H9 (cell line): ENCODE data around the gene TAF4. TPM values are rescaled to one million over a fixed set of nuclear protein-coding genes. Genes with fewer than 3 reads are reported as not detected.

Experiments
- DNase-seq: peaks from one replicate; pipeline ENCODE4 v3.0.0-alpha.2; 2017
- H2AFZ ChIP-seq: one replicate; pipeline ENCODE4 v1.6.1; 2013; ENCODE audit warnings: mild to moderate bottlenecking, low read length, control low read depth, moderate library complexity
- H2AK5ac ChIP-seq: 2 replicates; pipeline ENCODE4 v1.6.1; 2013; ENCODE audit warnings: low read length, control low read depth, mixed read lengths; ENCODE audit not compliant: insufficient read length
- H2BK120ac ChIP-seq: one replicate; pipeline ENCODE4 v1.6.1; 2013; ENCODE audit warnings: low read depth, mild to moderate bottlenecking, low read length, control low read depth, inconsistent platforms; ENCODE audit not compliant: poor library complexity, severe bottlenecking
- H2BK12ac ChIP-seq: 2 replicates; pipeline ENCODE4 v1.6.1; 2013; ENCODE audit warnings: low read length, control low read depth, mixed read lengths, low read depth; ENCODE audit not compliant: insufficient read length
- H2BK15ac ChIP-seq: 2 replicates; pipeline ENCODE4 v1.6.1; 2013; ENCODE audit warnings: low read depth, low read length, control low read depth
- H2BK20ac ChIP-seq: one replicate; pipeline ENCODE4 v1.6.1; 2013; ENCODE audit warnings: low read depth, mild to moderate bottlenecking, low read length, control low read depth, inconsistent platforms; ENCODE audit not compliant: poor library complexity, severe bottlenecking
- H2BK5ac ChIP-seq: 2 replicates; pipeline ENCODE4 v1.6.1; 2013; ENCODE audit warnings: low read length, control low read depth, mixed read lengths; ENCODE audit not compliant: insufficient read length
- H3K14ac ChIP-seq: 2 replicates; pipeline ENCODE4 v1.6.1; 2013; ENCODE audit warnings: low read length, control low read depth; ENCODE audit not compliant: insufficient read depth
- H3K18ac ChIP-seq: 2 replicates; pipeline ENCODE4 v1.6.1; 2013; ENCODE audit warnings: low read depth, mild to moderate bottlenecking, mixed read lengths, low read length, control low read depth; ENCODE audit not compliant: insufficient read length
- H3K23ac ChIP-seq: 2 replicates; pipeline ENCODE4 v1.6.1; 2013; ENCODE audit warnings: low read length, control low read depth, mixed read lengths, low read depth; ENCODE audit not compliant: insufficient read length
- H3K23me2 ChIP-seq: 2 replicates; pipeline ENCODE4 v1.6.1; 2013; ENCODE audit warnings: low read depth, mild to moderate bottlenecking, mixed read lengths, low read length, control low read depth; ENCODE audit not compliant: insufficient read length, poor library complexity, severe bottlenecking
- H3K27ac ChIP-seq: 2 replicates; pipeline ENCODE4 v1.5.1; 2013; ENCODE audit warnings: low read length, control low read depth, mixed read lengths, low read depth; ENCODE audit not compliant: insufficient read length
- H3K27me3 ChIP-seq: 2 replicates; pipeline ENCODE4 v1.6.1; 2013; ENCODE audit warnings: low read length, control low read depth, inconsistent platforms; ENCODE audit not compliant: insufficient read depth
- H3K4ac ChIP-seq: 2 replicates; pipeline ENCODE4 v1.6.1; 2013; ENCODE audit warnings: low read depth, mild to moderate bottlenecking, control low read depth, inconsistent platforms, low read length, moderate library complexity
- H3K4me1 ChIP-seq: 2 replicates; pipeline ENCODE4 v1.6.1; 2013; ENCODE audit warnings: low read length, control low read depth, inconsistent platforms; ENCODE audit not compliant: insufficient read depth
- H3K4me2 ChIP-seq: 2 replicates; pipeline ENCODE4 v1.6.1; 2013; ENCODE audit warnings: low read length, control low read depth, mixed read lengths; ENCODE audit not compliant: insufficient read length, insufficient read depth
- H3K56ac ChIP-seq: 2 replicates; pipeline ENCODE4 v1.6.1; 2013; ENCODE audit warnings: low read depth, mild to moderate bottlenecking, mixed read lengths, low read length, control low read depth; ENCODE audit not compliant: insufficient read length
- H3K79me1 ChIP-seq: 2 replicates; pipeline ENCODE4 v1.6.1; 2013; ENCODE audit warnings: low read depth, mild to moderate bottlenecking, moderate library complexity, low read length, control low read depth, inconsistent platforms; ENCODE audit not compliant: insufficient read depth, poor library complexity, severe bottlenecking
- H3K79me2 ChIP-seq: 2 replicates; pipeline ENCODE4 v1.6.1; 2013; ENCODE audit warnings: low read length, control low read depth, inconsistent platforms; ENCODE audit not compliant: insufficient read depth
- H3K9ac ChIP-seq: 2 replicates; pipeline ENCODE4 v1.6.1; 2013; ENCODE audit warnings: low read length, control low read depth, mixed read lengths; ENCODE audit not compliant: insufficient read length; ENCODE audit errors: extremely low read depth
- H3K9me3 ChIP-seq: one replicate; pipeline ENCODE4 v1.6.1; 2013; ENCODE audit warnings: low read depth, low read length, inconsistent platforms; ENCODE audit not compliant: control insufficient read depth
- H3T11ph ChIP-seq: one replicate; pipeline ENCODE4 v1.6.1; 2013; ENCODE audit warnings: mild to moderate bottlenecking, low read length, control low read depth, inconsistent platforms
- H4K20me1 ChIP-seq: one replicate; pipeline ENCODE4 v1.6.1; 2013; ENCODE audit not compliant: control insufficient read depth, insufficient read length, insufficient read depth
- H4K5ac ChIP-seq: 2 replicates; pipeline ENCODE4 v1.6.1; 2013; ENCODE audit warnings: low read depth, mild to moderate bottlenecking, mixed read lengths, low read length, control low read depth; ENCODE audit not compliant: insufficient read length
- H4K8ac ChIP-seq: replicated peaks from 2 replicates; pipeline ENCODE4 v1.6.1; 2013; ENCODE audit warnings: low read length, control low read depth, mixed read lengths, low read depth; ENCODE audit not compliant: insufficient read length
- H4K91ac ChIP-seq: 2 replicates; pipeline ENCODE4 v1.6.1; 2013; ENCODE audit warnings: low read depth, mild to moderate bottlenecking, moderate library complexity, mixed read lengths, low read length, control low read depth; ENCODE audit not compliant: insufficient read length
- H3K27ac Mint-ChIP-seq, 3 experiments: 2 replicates in 2 of 3; 3 replicates in 1 of 3; pipeline ENCODE4 v1.8.0; 2020 to 2021; ENCODE audit warnings: mixed read lengths in 3 of 3, mild to moderate bottlenecking in 1 of 3, moderate library complexity in 1 of 3
- H3K27me3 Mint-ChIP-seq: 2 replicates; pipeline ENCODE4 v1.8.0; 2021; ENCODE audit warnings: low read depth, mild to moderate bottlenecking, moderate library complexity, mixed read lengths
- H3K36me3 Mint-ChIP-seq, 3 experiments: 2 replicates in 2 of 3; 3 replicates in 1 of 3; pipeline ENCODE4 v1.8.0; 2020 to 2021; ENCODE audit warnings: low read depth in 3 of 3, mixed read lengths in 3 of 3; ENCODE audit not compliant: insufficient read depth in 1 of 3
- H3K4me1 Mint-ChIP-seq, 2 experiments: 2 replicates each; pipeline ENCODE4 v1.8.0; 2020; ENCODE audit warnings: mixed read lengths in 2 of 2
- H3K4me3 Mint-ChIP-seq, 2 experiments: 2 replicates in 1 of 2; 3 replicates in 1 of 2; pipeline ENCODE4 v1.8.0; 2020 to 2021; ENCODE audit warnings: mild to moderate bottlenecking in 2 of 2, mixed read lengths in 2 of 2, moderate library complexity in 1 of 2
- H3K9me3 Mint-ChIP-seq, 2 experiments: 2 replicates in 1 of 2; 3 replicates in 1 of 2; pipeline ENCODE4 v1.8.0; 2020; ENCODE audit warnings: mild to moderate bottlenecking in 2 of 2, mixed read lengths in 2 of 2, moderate library complexity in 1 of 2
- CTCF ChIP-seq: fragments of 200-600 bp; sonication (generic); conservative IDR thresholded peaks from 3 replicates; pipeline ENCODE4 v1.8.0; 2021; ENCODE audit warnings: antibody characterized with exemption, mild to moderate bottlenecking
- WGBS: extraction: QIAGEN DNeasy Blood & Tissue Kit; methylation state at CpG from one replicate; pipeline ENCODE4 v1.1.7; 2013; ENCODE audit warnings: missing lambda C conversion rate, low lambda C conversion rate, mixed read lengths; ENCODE audit not compliant: insufficient read length; ENCODE audit errors: extremely low coverage; 5-methylcytosine and 5-hydroxymethylcytosine counted together
- total RNA-seq: library from RNA; stranded (reverse); gene quantifications from 2 replicates; pipeline ENCODE4 v1.2.1, GENCODE V29; 2021

Gene TAF4
- total RNA-seq, 1 experiment from 2014 or later: 30.8 TPM

DNA sequence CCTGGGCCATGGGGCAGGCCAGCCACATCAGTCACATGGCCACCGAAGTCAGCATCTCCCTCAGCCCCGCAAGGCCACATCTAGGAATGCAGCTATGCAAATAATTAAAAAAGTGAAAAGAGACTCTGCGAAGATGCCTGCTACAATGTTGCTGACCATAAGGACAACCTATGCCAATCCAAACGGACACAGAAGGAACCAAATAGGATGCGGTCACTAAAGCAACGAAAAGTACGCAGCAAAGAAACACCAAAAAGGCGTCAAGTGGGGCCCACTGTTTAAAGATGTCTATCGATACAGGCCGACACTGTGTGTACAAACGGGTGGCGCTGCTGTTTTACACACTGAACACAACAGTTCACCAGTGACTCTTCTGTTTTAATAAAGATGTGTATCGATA is 56.4 kb downstream of the TAF4 start:
- no peak overlapping the region for H3K56ac ChIP-seq
- no peak for TF ChIP-seq CTCF
- H3K23ac ChIP-seq: no peak overlapping the region
- H2BK15ac ChIP-seq: no peak overlapping the region
- H3K4me1 Mint-ChIP-seq: peaks cover 3 to 6% of the 10 kb centered on the region in 2 experiments
- H3K27me3 ChIP-seq: no peaks in the 10 kb centered on the region; the same call in 1 of the 2 replicates
- H3K14ac ChIP-seq: no peak overlapping the region
- H3K36me3 Mint-ChIP-seq: peaks cover 29 to 76% (median 66%) of the 10 kb centered on the region in 3 experiments
- H3K9ac ChIP-seq: no peak overlapping the region
- no peak overlapping the region for H4K8ac ChIP-seq
- H3K27ac ChIP-seq: no peak overlapping the region
- H3K79me2 ChIP-seq: no peaks in the 10 kb centered on the region
- no peak overlapping the region for H4K5ac ChIP-seq
- H3K9me3 Mint-ChIP-seq: no peaks in the 10 kb centered on the region
- H2BK12ac ChIP-seq: no peak overlapping the region
- no peak overlapping the region for H3T11ph ChIP-seq
- no peak overlapping the region for H2BK5ac ChIP-seq
- no peaks in the 10 kb centered on the region for H3K4me1 ChIP-seq
- H2BK120ac ChIP-seq: no peak overlapping the region
- no peaks in the 10 kb centered on the region for H3K23me2 ChIP-seq
- H4K91ac ChIP-seq: no peak overlapping the region
- WGBS: no CpG with 5 or more reads among the region's 13 CpGs
- no peak overlapping the region for H2BK20ac ChIP-seq
- no peaks in the 10 kb centered on the region for H3K9me3 ChIP-seq
- H2AFZ ChIP-seq: no peak overlapping the region
- H3K18ac ChIP-seq: no peak overlapping the region
- no peaks in the 10 kb centered on the region for H3K27me3 Mint-ChIP-seq
- H3K27ac Mint-ChIP-seq: no peak overlapping the region
- H3K79me1 ChIP-seq: no peaks in the 10 kb centered on the region
- no peak overlapping the region for H3K4me3 Mint-ChIP-seq
- no peak overlapping the region for H3K4ac ChIP-seq
- no peak overlapping the region for H2AK5ac ChIP-seq
- no peaks in the 10 kb centered on the region for H4K20me1 ChIP-seq
- H3K4me2 ChIP-seq: no peak overlapping the region
- DNase-seq: no peak
